CD1c-positive myeloid dendritic cell (primary cell): ENCODE results near the gene STIM2.
"Not testable (repeated sequence)": the region's sequence is repeated elsewhere in the genome, so short reads cannot be mapped to it uniquely, and the experiment has no call there.

ENCODE experiments used
- DNase-seq: peaks from one replicate; pipeline ENCODE4 v3.0.0-alpha.2; 2016; ENCODE audit errors: extremely low spot score

STIM2 gene

GRCh38 chr4:26860157-26860921 is at the start of gene STIM2:
STIM2 (plus strand) TSS chr4:26860841.
- DNase-seq, result peak; percentile 99

GRCh38 chr4:26811571-26811970 is 49.1 kb upstream of the STIM2 start:
- DNase-seq, result peak; percentile 48

- DNase-seq, result no peak
Observed at GRCh38 chr4:26812049-26812714, 48.5 kb upstream of the STIM2 start.

GRCh38 chr4:26813698-26814097 is 46.9 kb upstream of the STIM2 start:
- DNase-seq, result no peak

- DNase-seq, result no peak
Observed at GRCh38 chr4:26815199-26815598, 45.4 kb upstream of the STIM2 start.

- no peak for DNase-seq
Observed at GRCh38 chr4:26815706-26816105, 44.9 kb upstream of the STIM2 start.

- no peak for DNase-seq
Observed at GRCh38 chr4:26819026-26819425, 41.6 kb upstream of the STIM2 start.

- no peak for DNase-seq
Observed at GRCh38 chr4:26819478-26820095, 41.1 kb upstream of the STIM2 start.

GRCh38 chr4:26820346-26820745 is 40.3 kb upstream of the STIM2 start:
- no peak for DNase-seq

GRCh38 chr4:26821031-26821430 is 39.6 kb upstream of the STIM2 start:
- DNase-seq, result no peak

- DNase-seq, result peak; percentile 36
Observed at GRCh38 chr4:26821677-26822503, 38.8 kb upstream of the STIM2 start.

- DNase-seq, result peak; percentile 50
Observed at GRCh38 chr4:26822546-26822945, 38.1 kb upstream of the STIM2 start.

- not testable (repeated sequence) for DNase-seq
Observed at GRCh38 chr4:26822974-26823373, 37.7 kb upstream of the STIM2 start.

GRCh38 chr4:26823583-26823982 is 37.1 kb upstream of the STIM2 start:
- DNase-seq, result no peak

GRCh38 chr4:26824667-26825066 is 36.0 kb upstream of the STIM2 start:
- DNase-seq, result no peak

GRCh38 chr4:26826721-26827120 is 33.9 kb upstream of the STIM2 start:
- DNase-seq, result peak; percentile 76

GRCh38 chr4:26827336-26827735 is 33.3 kb upstream of the STIM2 start:
- not testable (repeated sequence) for DNase-seq

- DNase-seq, result no peak
Observed at GRCh38 chr4:26827798-26828197, 32.8 kb upstream of the STIM2 start.

GRCh38 chr4:26829018-26829417 is 31.6 kb upstream of the STIM2 start:
- no peak for DNase-seq

- no peak for DNase-seq
Observed at GRCh38 chr4:26830033-26830432, 30.6 kb upstream of the STIM2 start.

- DNase-seq, result no peak
Observed at GRCh38 chr4:26830701-26831100, 29.9 kb upstream of the STIM2 start.

GRCh38 chr4:26836539-26836938 is 24.1 kb upstream of the STIM2 start:
- DNase-seq, result no peak
